Esophagus muscularis mucosa (tissue), 4 donors: ENCODE measurements around the gene PLD2. TPM values are rescaled to one million over a fixed set of nuclear protein-coding genes. Genes with fewer than 3 reads are reported as not detected.
A peak's percentile ranks its signal among the peaks of the same experiment; 100 is the strongest.

ENCODE experiments used
- DNase-seq: peaks from one replicate; pipeline ENCODE4 v3.0.0-alpha.2; 2017; ENCODE audit errors: extremely low spot score
- H3K27ac ChIP-seq, 4 donors: fragments of 200-600 bp; sonication (generic); replicated peaks in 1 of 4; 1 replicate in 3 of 4; 2 replicates in 1 of 4; pipeline ENCODE4 v1.5.1; 2016 to 2019; ENCODE audit warnings: mild to moderate bottlenecking in 1 of 4
- H3K27me3 ChIP-seq, 4 donors: fragments of 200-600 bp; sonication (generic); one replicate each; pipeline versions ENCODE4 v1.5.1 to v1.6.0; 2016 to 2019
- H3K36me3 ChIP-seq, 4 donors: fragments of 200-600 bp; sonication (generic); one replicate each; pipeline ENCODE4 v1.5.1; 2016 to 2019
- H3K4me1 ChIP-seq, 4 donors: fragments of 200-600 bp; sonication (generic); one replicate each; pipeline ENCODE4 v1.5.1; 2016 to 2019
- H3K4me3 ChIP-seq, 4 donors: fragments of 200-600 bp; sonication (generic); 1 replicate in 2 of 4; 2 replicates in 2 of 4; pipeline ENCODE4 v1.5.1; 2016 to 2019; ENCODE audit warnings: mild to moderate bottlenecking in 4 of 4, moderate library complexity in 1 of 4
- H3K9me3 ChIP-seq, 4 donors: fragments of 200-600 bp; sonication (generic); 1 replicate in 3 of 4; 2 replicates in 1 of 4; pipeline ENCODE4 v1.5.1; 2016 to 2019
- CTCF ChIP-seq, 3 experiments: fragments of 200-600 bp in 2 of 3; fragments of 450-650 bp in 1 of 3; sonication (generic) in 2 of 3; IDR thresholded peaks; one replicate each; pipeline ENCODE4 v1.5.1; 2017 to 2019; ENCODE audit warnings: antibody characterized with exemption in 3 of 3, mild to moderate bottlenecking in 2 of 3, moderate library complexity in 1 of 3
- EP300 ChIP-seq: sonication (generic); formaldehyde crosslinking; IDR thresholded peaks from one replicate; pipeline ENCODE4 v1.6.1; 2017; ENCODE audit warnings: antibody characterized with exemption
- POLR2A ChIP-seq: fragments of 450-650 bp; IDR thresholded peaks from one replicate; pipeline ENCODE4 v1.6.1; 2017; ENCODE audit warnings: antibody characterized with exemption, moderate library complexity, mild to moderate bottlenecking, low read depth
- POLR2AphosphoS5 ChIP-seq, 2 donors: sonication (generic); formaldehyde crosslinking; IDR thresholded peaks; one replicate each; pipeline ENCODE4 v1.6.1; 2017; ENCODE audit warnings: antibody characterized with exemption in 2 of 2
- WGBS: methylation state at CpG from one replicate; pipeline ENCODE4 v1.1.5; 2018; 5-methylcytosine and 5-hydroxymethylcytosine counted together
- intact Hi-C: fragments of 100-400 bp; cut with DNase I; formaldehyde crosslinking; loops from one replicate; pipeline ENCODE4 v1.15.1; 2023
- total RNA-seq, 4 donors: library from RNA; depleted of rRNA; stranded (reverse); fragments of >200 nt; gene quantifications; one replicate each; pipeline versions ENCODE4 v1.1.0 to v1.2.1, GENCODE V29; 2016

PLD2 gene
- total RNA-seq, 4 donors from 2014 or later, result 9.6 to 15.2 (median 12.0) TPM

- peak overlapping the region in 1 of 4 donors; percentile 94 for H3K4me3 ChIP-seq
- H3K27ac ChIP-seq, result peak overlapping the region; percentile 77 to 88 (median 83)
- TF ChIP-seq POLR2AphosphoS5 (IDR thresholded peaks at IDR 0.05) (no peak), EP300 (no peak), CTCF (IDR thresholded peaks at IDR 0.05) (no peak), POLR2A (no peak)
- DNase-seq, result no peak
- peaks cover 12 to 27% (median 25%) of the 10 kb centered on the region in 4 donors for H3K36me3 ChIP-seq
- 92% methylated on average over 1 of the region's 1 CpG for whole genome bisulfite sequencing
- peaks cover 15 to 23% (median 19%) of the 10 kb centered on the region in 4 donors for H3K4me1 ChIP-seq
- H3K9me3 ChIP-seq, result no peaks in the 10 kb centered on the region
- intact Hi-C loops, result no loop called here
- no peaks in the 10 kb centered on the region for H3K27me3 ChIP-seq
Observed at GRCh38 chr17:4795168-4795567, 11.8 kb upstream of the PLD2 start.

GRCh38 chr17:4796552-4796920, 10.4 kb upstream of the PLD2 start:
- Histone ChIP-seq H3K9me3 (no peaks in the 10 kb centered on the region), H3K27me3 (no peaks in the 10 kb centered on the region), H3K4me3 (peak overlapping the region; percentile 75 to 94 (median 82)), H3K36me3 (peaks cover 12 to 27% (median 25%) of the 10 kb centered on the region in 4 donors), H3K4me1 (peaks cover 11 to 18% (median 14%) of the 10 kb centered on the region in 4 donors), H3K27ac (peak overlapping the region; percentile 77 to 88 (median 83))
- WGBS, result 0% methylated on average over 7 of the region's 7 CpGs
- TF ChIP-seq EP300 (no peak), CTCF (IDR thresholded peaks at IDR 0.05) (no peak), POLR2AphosphoS5 (IDR thresholded peaks at IDR 0.05) (no peak), POLR2A (no peak)
- intact Hi-C loops, result no loop called here
- no peak for DNase-seq

- no peak overlapping the region for H3K27ac ChIP-seq
- H3K36me3 ChIP-seq, result peaks cover 12 to 27% (median 25%) of the 10 kb centered on the region in 4 donors
- WGBS, result 88% methylated on average over 10 of the region's 10 CpGs
- TF ChIP-seq CTCF (IDR thresholded peaks at IDR 0.05), result no peak
- intact Hi-C loops, result no loop called here
- no peaks in the 10 kb centered on the region for H3K27me3 ChIP-seq
- H3K4me1 ChIP-seq, result peaks cover 9 to 16% (median 13%) of the 10 kb centered on the region in 4 donors
- no peaks in the 10 kb centered on the region for H3K9me3 ChIP-seq
- no peak for DNase-seq
- no peak overlapping the region for H3K4me3 ChIP-seq
Observed at GRCh38 chr17:4800462-4801196, 6.3 kb upstream of the PLD2 start.

GRCh38 chr17:4802228-4802627, 4.7 kb upstream of the PLD2 start, which contains the start of gene C17orf114:
TSS of gene C17orf114 (minus strand) at chr17:4802328.
- H3K27ac ChIP-seq, result no peak within 1 kb of the TSS
- 86% methylated on average over 9 of the region's 9 CpGs for WGBS
- intact Hi-C loops, result no loop called here
- DNase-seq, result no peak
- H3K4me1 ChIP-seq, result peaks cover under 1 to 12% (median 11%) of the 10 kb centered on the region in 4 donors
- peaks cover 11 to 24% (median 22%) of the 10 kb centered on the region in 4 donors for H3K36me3 ChIP-seq
- H3K27me3 ChIP-seq, result no peaks in the 10 kb centered on the region
- TF ChIP-seq EP300, result no peak
- TF ChIP-seq POLR2AphosphoS5 (IDR thresholded peaks at IDR 0.05), result no peak
- TF ChIP-seq CTCF (IDR thresholded peaks at IDR 0.05), result no peak
- no peak for TF ChIP-seq POLR2A
- no peak within 1 kb of the TSS for H3K4me3 ChIP-seq
- no peaks in the 10 kb centered on the region for H3K9me3 ChIP-seq

- Histone ChIP-seq H3K36me3 (peaks cover 7 to 25% (median 14%) of the 10 kb centered on the region in 4 donors), H3K4me3 (peak overlapping the region; percentile 84 to 97 (median 91)), H3K27me3 (no peaks in the 10 kb centered on the region), H3K27ac (peak overlapping the region in 3 of 4 donors; percentile 76 to 84 (median 80)), H3K4me1 (peaks cover 10 to 26% (median 22%) of the 10 kb centered on the region in 4 donors), H3K9me3 (no peaks in the 10 kb centered on the region)
- TF ChIP-seq EP300, result no peak
- TF ChIP-seq CTCF (IDR thresholded peaks at IDR 0.05), result no peak
- no peak for TF ChIP-seq POLR2AphosphoS5 (IDR thresholded peaks at IDR 0.05)
- no peak for TF ChIP-seq POLR2A
- DNase-seq, result no peak
- intact Hi-C loops, result loop anchor here (5.0 kb wide), 1 partner anchor 76 kb away; no protein-coding TSS in a partner anchor
- 3% methylated on average over 15 of the region's 16 CpGs for WGBS
Observed at GRCh38 chr17:4806456-4806776, 536 bp upstream of the PLD2 start.
